ENCODE results near the gene NPC1.

Gene NPC1

DNA sequence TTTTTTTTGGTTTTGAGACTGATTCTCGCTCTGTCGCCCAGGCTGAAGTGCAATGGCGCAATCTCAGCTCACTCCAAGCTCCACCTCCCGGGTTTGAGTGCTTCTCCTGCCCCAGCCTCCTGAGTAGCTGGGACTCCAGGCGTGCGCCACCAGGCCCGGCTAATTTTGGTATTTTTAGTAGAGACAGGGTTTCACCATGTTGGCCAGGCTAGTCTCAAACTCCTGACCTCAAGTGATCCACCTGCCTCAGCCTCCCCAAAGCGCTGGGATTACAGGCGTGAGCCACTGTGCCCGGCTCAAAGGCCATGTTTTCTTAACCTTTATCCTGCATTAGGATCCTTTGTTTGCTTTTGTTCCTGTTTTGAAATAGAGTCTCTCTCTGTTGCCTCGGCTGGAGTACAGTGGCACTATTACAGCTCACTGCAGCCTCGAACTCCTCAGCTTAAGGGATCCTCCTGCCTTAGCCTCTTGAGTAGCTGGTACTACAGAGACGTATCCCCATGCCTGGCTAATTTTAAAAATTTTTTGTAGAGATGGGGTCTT is 41.0 kb downstream of the NPC1 start:
- Mint-ChIP-seq H3K36me3 (ENCODE audit: insufficient read depth) (peaks cover 95% of the 10 kb centered on the region), H3K4me1 (ENCODE audit: low read depth in 2 of 2) (peaks cover 13 to 17% of the 10 kb centered on the region in 2 donors), H3K9me3 (no peaks in the 10 kb centered on the region), H3K27me3 (no peaks in the 10 kb centered on the region), H3K27ac (peak overlapping the region; percentile 46 to 67), H3K4me3 (no peak overlapping the region)
- DNase-seq (no peak), ATAC-seq (replicated peaks) (no peak)

DNA sequence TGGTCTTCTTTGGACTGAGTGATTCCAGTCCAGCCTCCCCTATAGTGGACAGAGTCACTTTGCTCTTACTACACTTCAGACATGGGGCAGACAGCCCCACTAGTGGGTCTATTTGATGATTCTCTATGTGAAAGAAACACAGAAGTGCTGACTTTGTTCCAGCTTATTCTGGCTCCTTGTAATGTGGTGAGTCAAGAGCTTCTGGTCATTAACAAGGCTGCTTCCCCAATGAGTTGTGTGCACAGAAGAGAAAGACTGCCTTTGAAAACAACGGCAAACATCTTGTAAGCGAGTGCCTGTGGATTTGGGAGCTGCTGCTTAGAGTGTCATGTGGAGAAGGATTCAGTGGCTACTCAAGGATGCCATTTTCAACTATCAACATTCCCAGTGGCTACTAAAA is 43.8 kb downstream of the NPC1 start:
- no peak overlapping the region for H3K4me3 Mint-ChIP-seq
- no peak for ATAC-seq (replicated peaks)
- no peak for DNase-seq
- H3K4me1 Mint-ChIP-seq (ENCODE audit: low read depth in 2 of 2), result peaks cover 13 to 17% of the 10 kb centered on the region in 2 donors
- no peaks in the 10 kb centered on the region for H3K9me3 Mint-ChIP-seq
- H3K36me3 Mint-ChIP-seq (ENCODE audit: insufficient read depth), result peaks cover 95% of the 10 kb centered on the region
- peak overlapping the region; percentile 65 to 82 for H3K27ac Mint-ChIP-seq
- no peaks in the 10 kb centered on the region for H3K27me3 Mint-ChIP-seq

DNA sequence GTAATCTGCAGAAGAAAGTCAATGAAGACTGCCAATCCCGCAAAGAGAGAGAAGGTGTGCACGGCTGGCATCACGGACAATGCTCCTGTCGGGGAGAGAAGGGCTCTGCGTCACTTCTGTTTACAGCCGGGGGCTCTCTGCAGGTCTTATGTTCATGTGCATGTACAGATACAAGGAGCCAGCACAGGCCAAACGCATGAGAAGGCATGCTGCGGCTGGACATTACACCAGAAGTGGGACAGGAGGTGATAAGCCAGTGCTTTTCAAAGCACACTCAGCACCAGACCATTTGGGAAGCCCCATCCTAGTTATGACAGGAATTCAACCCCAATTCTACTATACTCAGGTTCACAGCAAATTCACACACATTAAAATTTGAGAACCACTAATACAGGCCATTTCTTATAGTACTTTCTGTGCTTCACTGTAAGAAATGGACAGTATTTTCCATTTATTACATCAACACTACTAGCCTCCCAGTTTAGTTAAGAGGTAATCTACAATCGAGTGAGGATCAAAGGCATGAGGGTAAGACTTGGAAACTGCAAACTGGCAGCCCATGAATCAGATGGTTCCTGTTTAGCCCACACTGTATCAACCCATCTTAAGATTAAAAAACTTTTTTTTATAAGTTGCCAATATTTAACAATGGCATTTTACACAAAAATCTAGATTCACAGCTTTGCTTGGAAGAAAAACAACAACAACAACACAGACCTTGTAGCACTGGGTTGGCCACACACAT is 44.8 kb downstream of the NPC1 start:
- peak overlapping the region; percentile 82 to 89 for H3K27ac Mint-ChIP-seq
- H3K36me3 Mint-ChIP-seq (ENCODE audit: insufficient read depth), result peaks cover 97% of the 10 kb centered on the region

DNA sequence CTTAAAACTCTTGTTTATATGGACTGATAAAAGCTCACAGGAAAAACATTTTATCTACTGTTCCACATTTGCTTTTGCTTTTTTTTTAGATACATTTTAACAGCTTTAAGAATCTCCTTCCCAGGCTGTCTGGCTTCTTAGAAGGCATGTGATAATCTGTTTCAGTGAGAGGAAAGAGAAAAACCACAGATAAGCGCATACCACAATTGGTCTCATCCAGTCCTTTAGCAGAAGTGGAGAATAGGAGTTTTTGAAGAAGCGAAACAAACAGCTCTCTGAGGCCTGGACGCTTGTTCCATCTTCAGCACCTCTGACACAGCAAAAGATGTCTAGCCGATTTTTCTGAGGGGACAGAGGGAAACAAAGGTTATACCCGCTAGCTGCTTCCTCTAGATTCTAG is 45.4 kb downstream of the NPC1 start:
- peak overlapping the region; percentile 13 to 45 for H3K4me3 Mint-ChIP-seq
- no peaks in the 10 kb centered on the region for H3K9me3 Mint-ChIP-seq
- ATAC-seq (replicated peaks) (peak; percentile 88), DNase-seq (peak in 1 of 3 experiments; percentile 6)
- peaks cover 97% of the 10 kb centered on the region for H3K36me3 Mint-ChIP-seq (ENCODE audit: insufficient read depth)
- H3K27me3 Mint-ChIP-seq, result no peaks in the 10 kb centered on the region
- peaks cover 13% of the 10 kb centered on the region in 2 donors for H3K4me1 Mint-ChIP-seq (ENCODE audit: low read depth in 2 of 2)
- peak overlapping the region; percentile 82 to 89 for H3K27ac Mint-ChIP-seq

More for the DNA sequence above, 44.8 kb downstream of the NPC1 start:
- ATAC-seq (replicated peaks), result no peak
- DNase-seq, result no peak
- H3K4me3 Mint-ChIP-seq, result peak overlapping the region; percentile 13 to 45
- H3K4me1 Mint-ChIP-seq (ENCODE audit: low read depth in 2 of 2), result peaks cover 13 to 16% of the 10 kb centered on the region in 2 donors
- H3K9me3 Mint-ChIP-seq, result no peaks in the 10 kb centered on the region
- H3K27me3 Mint-ChIP-seq, result no peaks in the 10 kb centered on the region

DNA sequence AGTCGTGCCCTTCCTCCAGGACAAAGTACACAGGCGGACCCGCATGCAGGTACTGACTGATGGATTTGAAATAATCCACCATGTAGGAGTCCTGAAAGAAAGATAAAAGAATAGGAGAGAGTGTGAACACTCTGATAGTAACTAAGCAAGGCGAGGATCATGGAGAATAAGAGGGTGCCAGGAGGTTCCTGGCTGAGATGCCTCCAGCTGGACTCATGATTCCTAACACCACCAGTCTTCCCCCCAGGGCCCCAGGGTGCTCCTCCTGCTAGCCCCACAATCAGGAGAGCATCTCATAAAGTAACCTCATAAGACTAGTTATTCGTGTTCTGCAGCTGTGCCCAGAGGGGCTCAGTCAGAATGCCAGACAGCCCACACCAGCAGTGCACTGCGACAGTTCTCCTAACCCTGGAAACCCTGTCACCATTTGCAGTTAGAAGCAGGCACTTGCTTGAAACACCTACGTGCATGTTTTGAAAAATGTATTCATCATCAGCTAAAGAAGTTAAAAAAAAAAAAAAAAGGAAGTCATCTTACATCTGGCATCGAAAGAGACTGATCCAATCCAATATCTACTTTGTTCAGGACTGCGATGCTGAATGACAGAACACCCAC is 46.3 kb downstream of the NPC1 start:
- no peak for ATAC-seq (replicated peaks)
- no peaks in the 10 kb centered on the region for H3K27me3 Mint-ChIP-seq
- no peak overlapping the region for H3K4me3 Mint-ChIP-seq

DNA sequence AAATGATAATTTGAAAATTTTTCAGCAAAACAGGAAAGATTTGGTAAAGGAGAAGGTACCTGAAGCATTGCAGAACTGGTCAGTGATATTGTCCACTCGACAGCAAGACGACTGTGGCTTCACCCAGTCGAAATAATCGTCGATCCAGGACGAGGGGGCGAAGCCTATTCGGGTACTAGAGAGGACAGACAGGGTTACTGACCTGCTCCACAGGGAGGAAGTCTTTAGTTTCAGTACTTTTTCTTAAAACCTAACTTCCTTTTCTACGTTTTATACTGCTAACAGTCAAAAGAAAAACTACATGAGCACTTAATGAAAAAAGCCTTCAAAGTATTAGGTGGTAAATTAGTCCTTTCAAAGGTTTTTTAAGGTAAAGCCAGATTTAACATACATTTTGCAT is 47.0 kb downstream of the NPC1 start:
- H3K36me3 Mint-ChIP-seq (ENCODE audit: insufficient read depth), result peaks cover 97% of the 10 kb centered on the region
- no peak for ATAC-seq (replicated peaks)
- H3K4me3 Mint-ChIP-seq, result no peak overlapping the region
- H3K27ac Mint-ChIP-seq, result peak overlapping the region; percentile 82 to 88
- no peak for DNase-seq
- H3K27me3 Mint-ChIP-seq, result no peaks in the 10 kb centered on the region
- peaks cover 13% of the 10 kb centered on the region in 2 donors for H3K4me1 Mint-ChIP-seq (ENCODE audit: low read depth in 2 of 2)
- H3K9me3 Mint-ChIP-seq, result no peaks in the 10 kb centered on the region

More for the DNA sequence above, 46.3 kb downstream of the NPC1 start:
- Mint-ChIP-seq H3K4me1 (ENCODE audit: low read depth in 2 of 2) (peaks cover 13% of the 10 kb centered on the region in 2 donors), H3K9me3 (no peaks in the 10 kb centered on the region), H3K36me3 (ENCODE audit: insufficient read depth) (peaks cover 97% of the 10 kb centered on the region), H3K27ac (peak overlapping the region; percentile 82 to 89)
- no peak for DNase-seq

DNA sequence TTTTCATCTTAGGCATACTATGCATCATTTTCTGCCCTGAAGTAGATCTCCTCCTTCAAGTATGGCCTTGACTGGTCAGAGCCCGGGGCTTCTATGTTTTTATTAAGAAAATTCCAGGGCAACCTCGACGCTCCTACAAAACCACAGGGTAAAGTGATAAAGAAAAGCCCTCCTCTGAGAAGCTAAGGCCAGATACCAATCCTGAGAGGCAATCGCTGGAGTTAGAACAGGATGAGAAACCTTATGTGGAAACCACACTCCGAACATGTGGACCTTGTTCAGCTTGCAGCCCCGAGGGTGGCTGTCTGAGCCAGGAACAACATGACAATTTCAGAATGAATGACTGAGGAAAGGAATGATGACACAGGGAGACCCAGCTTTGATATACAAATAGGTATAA is 47.4 kb downstream of the NPC1 start:
- no peaks in the 10 kb centered on the region for H3K27me3 Mint-ChIP-seq
- DNase-seq (no peak), ATAC-seq (replicated peaks) (no peak)
- no peaks in the 10 kb centered on the region for H3K9me3 Mint-ChIP-seq
- H3K27ac Mint-ChIP-seq, result peak overlapping the region; percentile 46 to 88
- peaks cover 97% of the 10 kb centered on the region for H3K36me3 Mint-ChIP-seq (ENCODE audit: insufficient read depth)
- peaks cover 13% of the 10 kb centered on the region in 2 donors for H3K4me1 Mint-ChIP-seq (ENCODE audit: low read depth in 2 of 2)
- H3K4me3 Mint-ChIP-seq, result no peak overlapping the region

DNA sequence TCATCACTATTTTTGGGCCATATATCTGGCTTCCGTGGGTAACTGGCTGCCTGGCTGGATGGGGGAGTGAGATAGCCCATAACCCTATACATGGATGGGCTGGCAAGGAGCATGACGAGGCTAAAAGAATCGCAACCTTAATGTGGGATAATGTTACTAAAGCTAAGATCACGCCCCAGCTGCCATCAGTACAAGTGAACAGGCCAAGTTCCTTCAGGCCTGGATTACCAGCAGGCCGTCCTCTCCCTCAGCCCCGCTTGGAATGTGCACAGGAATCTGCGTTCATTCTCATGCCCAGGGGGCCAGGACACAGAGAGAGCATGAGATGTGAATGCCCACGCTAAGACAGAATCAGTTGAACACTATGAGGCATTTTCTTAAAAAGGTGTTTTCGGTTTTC is 48.3 kb downstream of the NPC1 start:
- Mint-ChIP-seq H3K4me3 (no peak overlapping the region), H3K4me1 (ENCODE audit: low read depth in 2 of 2) (peaks cover 13% of the 10 kb centered on the region in 2 donors), H3K27ac (peak overlapping the region; percentile 53 to 87), H3K9me3 (no peaks in the 10 kb centered on the region), H3K36me3 (ENCODE audit: insufficient read depth) (peaks cover 97% of the 10 kb centered on the region), H3K27me3 (no peaks in the 10 kb centered on the region)
- ATAC-seq (replicated peaks) (no peak), DNase-seq (no peak)

DNA sequence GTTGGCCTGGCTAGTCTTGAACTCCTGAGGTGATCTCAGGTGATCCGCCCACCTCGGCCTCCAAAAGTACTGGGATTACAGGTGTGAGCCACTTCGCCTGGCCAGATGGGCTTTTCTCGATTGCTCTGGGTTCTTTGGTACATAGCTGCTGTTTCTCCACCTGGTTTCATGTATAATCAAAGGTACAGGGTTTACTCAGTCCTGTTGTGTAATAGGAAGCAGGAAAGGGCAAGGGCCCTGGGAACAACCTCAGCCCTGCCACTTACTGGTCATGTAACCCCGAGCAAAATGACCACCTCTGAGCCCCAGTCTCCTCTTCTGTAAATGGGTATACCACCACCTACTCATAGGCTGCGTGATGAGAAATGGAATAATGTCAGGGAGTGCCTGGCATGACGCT is 49.0 kb downstream of the NPC1 start:
- H3K27me3 Mint-ChIP-seq, result no peaks in the 10 kb centered on the region
- H3K4me3 Mint-ChIP-seq, result no peak overlapping the region
- peaks cover 98% of the 10 kb centered on the region for H3K36me3 Mint-ChIP-seq (ENCODE audit: insufficient read depth)
- peak overlapping the region; percentile 53 to 87 for H3K27ac Mint-ChIP-seq
- DNase-seq (no peak), ATAC-seq (replicated peaks) (no peak)
- no peaks in the 10 kb centered on the region for H3K9me3 Mint-ChIP-seq
- H3K4me1 Mint-ChIP-seq (ENCODE audit: low read depth in 2 of 2), result peaks cover 8 to 13% of the 10 kb centered on the region in 2 donors

DNA sequence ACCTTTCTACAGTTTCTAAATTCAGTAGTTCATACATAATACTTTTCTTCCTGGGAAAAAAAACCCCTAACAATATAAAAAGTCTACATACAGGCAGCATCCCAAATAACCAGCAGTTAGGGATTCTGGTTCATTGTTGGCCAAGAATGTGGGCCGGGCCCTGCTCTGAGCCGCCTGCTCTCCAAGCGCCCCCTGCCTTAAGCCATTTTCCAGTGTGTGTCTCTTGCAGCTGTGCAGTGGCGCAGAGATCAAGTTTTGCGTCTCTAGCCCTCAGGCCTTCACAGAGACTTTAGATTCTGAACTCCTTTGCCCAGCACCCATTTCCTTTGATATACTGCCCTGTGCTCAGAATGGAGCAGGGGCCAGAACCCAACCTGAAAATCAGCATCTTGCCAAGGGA is 50.1 kb downstream of the NPC1 start:
- Mint-ChIP-seq H3K27ac (peak overlapping the region; percentile 15 to 49), H3K36me3 (ENCODE audit: insufficient read depth) (peaks cover 100% of the 10 kb centered on the region)

DNA sequence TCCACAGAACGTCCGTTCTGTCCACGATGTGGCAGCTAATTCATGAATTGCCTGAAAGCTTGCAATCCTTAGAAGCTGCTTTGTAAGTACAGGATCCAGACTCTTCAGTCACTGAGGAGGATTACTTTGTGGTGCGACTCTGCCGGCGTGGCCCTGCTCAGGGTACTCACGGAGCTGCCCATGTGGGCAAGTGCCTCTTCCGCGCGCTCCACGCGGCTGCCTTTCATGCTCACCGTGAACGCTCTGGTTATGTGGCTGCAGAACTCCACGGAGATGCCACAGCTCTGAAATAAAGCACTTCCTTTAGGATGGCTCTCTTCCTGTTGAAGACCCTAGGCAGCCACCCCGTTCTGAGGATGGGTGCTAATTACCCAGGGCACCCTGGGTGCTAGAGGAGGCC is 52.0 kb downstream of the NPC1 start:
- no peaks in the 10 kb centered on the region for H3K9me3 Mint-ChIP-seq

More for the DNA sequence above, 50.1 kb downstream of the NPC1 start:
- H3K27me3 Mint-ChIP-seq, result no peaks in the 10 kb centered on the region
- H3K9me3 Mint-ChIP-seq, result no peaks in the 10 kb centered on the region
- H3K4me1 Mint-ChIP-seq (ENCODE audit: low read depth in 2 of 2), result peaks cover 3 to 8% of the 10 kb centered on the region in 2 donors
- DNase-seq, result no peak
- no peak overlapping the region for H3K4me3 Mint-ChIP-seq
- no peak for ATAC-seq (replicated peaks)

DNA sequence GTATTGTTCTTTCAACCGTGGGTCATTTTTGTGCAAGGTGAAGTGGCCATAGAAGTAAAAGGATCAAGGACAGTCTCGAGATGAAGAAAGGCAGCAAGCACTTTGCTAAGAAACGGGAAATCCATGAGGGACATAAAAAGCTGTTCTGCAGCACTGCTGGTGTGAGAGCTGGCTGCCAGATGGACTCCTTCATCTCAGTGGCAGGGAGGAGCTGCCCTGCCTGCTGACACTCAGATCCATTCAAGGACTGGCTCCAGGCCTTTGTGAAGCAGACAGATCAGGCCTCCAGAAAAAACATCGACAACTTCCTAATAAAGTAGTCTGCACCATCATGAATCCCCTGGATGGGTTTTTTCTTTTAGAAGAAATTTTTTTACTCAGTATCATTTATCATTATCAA is 53.5 kb downstream of the NPC1 start:
- no peak for DNase-seq
- Mint-ChIP-seq H3K9me3 (no peaks in the 10 kb centered on the region), H3K27ac (peak overlapping the region in 1 of 2 donors; percentile 55), H3K36me3 (ENCODE audit: insufficient read depth) (peaks cover 100% of the 10 kb centered on the region), H3K4me1 (ENCODE audit: low read depth in 2 of 2) (no peaks in the 10 kb centered on the region), H3K4me3 (no peak overlapping the region), H3K27me3 (no peaks in the 10 kb centered on the region)
- no peak for ATAC-seq (replicated peaks)

More for the DNA sequence above, 52.0 kb downstream of the NPC1 start:
- no peaks in the 10 kb centered on the region for H3K4me1 Mint-ChIP-seq (ENCODE audit: low read depth in 2 of 2)
- no peaks in the 10 kb centered on the region for H3K27me3 Mint-ChIP-seq
- no peak overlapping the region for H3K27ac Mint-ChIP-seq
- DNase-seq (no peak), ATAC-seq (replicated peaks) (no peak)
- no peak overlapping the region for H3K4me3 Mint-ChIP-seq
- peaks cover 100% of the 10 kb centered on the region for H3K36me3 Mint-ChIP-seq (ENCODE audit: insufficient read depth)

DNA sequence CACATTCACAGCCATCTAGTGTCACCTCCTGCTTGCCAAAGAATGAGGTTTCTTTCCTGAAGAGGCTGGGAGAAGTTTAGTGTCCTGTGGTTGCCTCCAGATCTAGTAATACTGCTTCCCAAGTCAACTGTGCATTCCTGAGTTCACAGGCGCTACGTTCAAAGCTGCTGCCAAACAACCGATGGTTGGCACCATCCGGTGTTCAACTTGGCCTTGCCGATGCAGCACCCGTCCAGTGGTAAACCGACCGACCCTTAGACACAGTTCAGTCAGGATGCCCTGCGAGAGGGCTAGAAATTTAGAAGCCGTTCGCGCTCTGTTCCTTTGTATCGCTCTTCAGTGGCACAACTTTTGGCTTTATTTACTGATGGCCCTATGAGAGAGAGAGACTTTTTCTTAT is 54.4 kb downstream of the NPC1 start:
- Mint-ChIP-seq H3K4me3 (no peak overlapping the region), H3K9me3 (no peaks in the 10 kb centered on the region), H3K36me3 (ENCODE audit: insufficient read depth) (peaks cover 100% of the 10 kb centered on the region), H3K27ac (peak overlapping the region in 1 of 2 donors; percentile 55), H3K27me3 (no peaks in the 10 kb centered on the region), H3K4me1 (ENCODE audit: low read depth in 2 of 2) (no peaks in the 10 kb centered on the region)
- ATAC-seq (replicated peaks), result no peak
- no peak for DNase-seq

DNA sequence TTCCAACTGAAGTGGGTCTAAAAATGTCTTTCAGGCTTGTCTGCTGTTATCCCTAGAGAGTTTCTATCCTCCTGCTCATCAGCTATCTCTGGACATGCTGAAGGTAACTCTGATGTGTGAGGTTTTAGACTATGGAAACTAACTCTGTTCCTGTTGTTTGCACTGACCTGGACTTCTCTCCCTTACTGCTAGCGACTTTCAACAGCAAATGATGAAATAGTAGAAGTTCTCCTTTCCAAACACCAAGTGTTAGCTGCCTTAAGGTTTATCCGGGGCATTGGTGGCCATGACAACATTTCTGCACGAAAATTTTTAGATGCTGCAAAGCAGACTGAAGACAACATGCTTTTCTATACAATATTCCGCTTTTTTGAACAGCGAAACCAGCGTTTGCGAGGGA is 56.1 kb downstream of the NPC1 start:
- no peak for ATAC-seq (replicated peaks)

More for the DNA sequence above, 56.1 kb downstream of the NPC1 start:
- H3K4me3 Mint-ChIP-seq, result no peak overlapping the region
- DNase-seq, result no peak
- no peaks in the 10 kb centered on the region for H3K9me3 Mint-ChIP-seq
- peaks cover 3 to 4% of the 10 kb centered on the region in 2 donors for H3K4me1 Mint-ChIP-seq (ENCODE audit: low read depth in 2 of 2)
- H3K36me3 Mint-ChIP-seq (ENCODE audit: insufficient read depth), result peaks cover 97% of the 10 kb centered on the region
- H3K27ac Mint-ChIP-seq, result peak overlapping the region; percentile 16 to 29
- no peaks in the 10 kb centered on the region for H3K27me3 Mint-ChIP-seq
